ENCODE measurements around the gene CARS1. TPM values are rescaled to one million over a fixed set of nuclear protein-coding genes. Genes with fewer than 3 reads are reported as not detected.
A peak's percentile ranks its signal among the peaks of the same experiment; 100 is the strongest.

CARS1 gene
- total and polyA plus RNA-seq, 9 of the 15 experiments (the other 6 are each of a cell fraction or from before 2014, with no cell fraction given), result 14.4 to 106 (median 73.6) TPM

- TF ChIP-seq JUNB (CRISPR knock-in tag; conservative IDR thresholded peaks at IDR 0.05) (peak; percentile 57; the same call in 1 of the 2 replicates), GTF3C2 (IDR thresholded peaks at IDR 0.05; ENCODE audit: borderline replicate concordance, extremely low read depth, insufficient read length) (no peak), ZBTB8A (IDR thresholded peaks at IDR 0.05; ENCODE audit: partially characterized antibody) (no peak)
Measured at GRCh38 chr11:3058753-3059664, 1.8 kb upstream of the CARS1 start (continued).

DNA sequence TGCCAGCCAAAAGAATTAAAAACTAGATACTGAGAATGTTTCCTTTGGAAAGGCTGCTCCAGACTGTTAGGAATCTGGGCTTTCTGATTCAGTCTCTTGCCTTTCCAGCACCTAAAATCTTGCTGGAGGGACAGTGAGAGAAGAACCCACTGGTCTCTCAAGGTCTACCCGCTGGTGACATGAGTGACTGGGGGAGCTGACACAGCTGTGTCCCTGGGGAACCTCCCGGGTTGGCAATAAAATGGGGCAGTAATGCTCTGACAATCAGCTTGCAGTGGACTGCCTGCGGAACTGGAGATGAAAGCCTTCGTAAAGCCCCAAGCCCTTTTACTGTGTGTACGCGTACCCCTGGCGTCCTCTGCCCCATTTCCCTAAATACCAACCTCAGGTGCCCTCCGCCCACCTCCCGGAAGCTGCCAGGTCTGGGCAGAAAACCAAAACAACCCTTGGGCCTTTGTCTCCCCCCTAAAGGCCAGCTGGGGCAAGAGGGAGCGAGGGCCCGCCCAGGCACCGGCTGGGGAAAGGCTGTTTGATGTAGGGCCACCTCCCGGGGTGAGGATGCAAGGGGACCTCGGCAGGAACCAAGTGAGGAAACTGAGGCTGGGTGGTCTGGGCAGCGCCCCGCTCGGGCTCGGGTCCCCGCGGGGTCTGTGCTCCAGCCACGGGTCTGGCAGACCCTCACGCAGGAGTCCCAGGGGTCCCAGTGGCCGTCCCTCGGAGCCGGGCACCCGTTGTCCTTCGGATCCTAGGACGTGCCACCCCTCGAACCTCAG lies 741 bp downstream of the CARS1 start:
- peak overlapping the region; percentile 100 for H3K4me3 ChIP-seq
- in situ Hi-C loops (cut with MboI), result no loop called here
- H3K9ac ChIP-seq (ENCODE audit: insufficient read depth in 1 of 2, low read depth in 2 of 2, low read length in 2 of 2), result peak overlapping the region; percentile 98 to 99
- intact Hi-C loops (cut with micrococcal nuclease), result no loop called here
- ChIA-PET CTCF (ENCODE audit: low intra/inter-chr PET ratio) (no interaction called here), POLR2A (interaction anchor here (1.0 to 2.0 kb wide), 4 partner anchors 9 to 18 kb away, joined by 4 to 6 read pairs (median 6); no protein-coding TSS in a partner anchor)
- H3K36me3 ChIP-seq (ENCODE audit: control insufficient read depth, insufficient read depth, low read length), result peaks cover 30% of the 10 kb centered on the region; the same call in 2 of the 3 replicates
- H3K27ac ChIP-seq (ENCODE audit: extremely low read depth, low read depth, low read length), result peak overlapping the region; percentile 94
- no peak for ATAC-seq
- H3K9me1 ChIP-seq (ENCODE audit: control insufficient read depth, insufficient read depth, low read length), result peaks cover 18% of the 10 kb centered on the region
- 2% methylated on average over 16 of the region's 29 CpGs for WGBS (ENCODE audit: insufficient coverage, low coverage, missing lambda C conversion rate)
- peaks cover 43 to 52% of the 10 kb centered on the region in 2 experiments for H3K4me1 ChIP-seq (replicated peaks in 1 of 2; ENCODE audit: control insufficient read depth in 2 of 2, insufficient read depth in 2 of 2, low read length in 2 of 2)
- peaks cover 62% of the 10 kb centered on the region for H3K79me2 ChIP-seq (ENCODE audit: control insufficient read depth, insufficient read depth, low read length)
- no peaks in the 10 kb centered on the region for H3K9me3 ChIP-seq (replicated peaks; ENCODE audit: control insufficient read depth, insufficient read depth, low read depth, low read length)
- FAIRE-seq, result no peak
- H3K27me3 ChIP-seq (ENCODE audit: control insufficient read depth in 2 of 2, insufficient read depth in 2 of 2, low read length in 2 of 2), result no peaks in the 10 kb centered on the region
- peak in 1 of 4 experiments; percentile 48 for DNase-seq (ENCODE audit: extremely low read depth in 1 of 4, low spot score in 3 of 4)
- BruUV-seq (replicated peaks), result TSS peak; percentile 43
- H2AFZ ChIP-seq (ENCODE audit: low read depth, low read length), result no peak overlapping the region
- peak overlapping the region; percentile 88 for H3K4me2 ChIP-seq (ENCODE audit: insufficient read depth, low read length)
- peaks cover 38% of the 10 kb centered on the region for H4K20me1 ChIP-seq (replicated peaks; ENCODE audit: control insufficient read depth, insufficient read depth, low read length)
- TF ChIP-seq AFF4 (CRISPR knock-in tag; IDR thresholded peaks at IDR 0.05), result no peak
- no peak for TF ChIP-seq HMGN3 (IDR thresholded peaks at IDR 0.05; ENCODE audit: borderline replicate concordance, extremely low read depth, insufficient read length, low read depth, low read length)
- TF ChIP-seq RBM14 (IDR thresholded peaks at IDR 0.05; ENCODE audit: borderline replicate concordance, insufficient read depth, low read depth, low read length), result 0 out of 2 replicates have a peak, but pooled peaks have one; percentile 34
- TF ChIP-seq RBBP5 (IDR thresholded peaks at IDR 0.05; ENCODE audit: borderline replicate concordance, insufficient read depth, low read length, poor library complexity, severe bottlenecking), result peak; percentile 3
